HepG2 (cell line): ENCODE data around the gene EMID1. TPM values are rescaled to one million over a fixed set of nuclear protein-coding genes. Genes with fewer than 3 reads are reported as not detected.

ENCODE experiments used
- ATAC-seq: fragments of 200-7000 bp; cut with Tn5 transposase; 3 replicates; pipeline ENCODE4 v1.9.1; 2020; ENCODE audit warnings: mild to moderate bottlenecking, moderate library complexity
- BruUV-seq: library from RNA; stranded (reverse); fragments of 400-500 nt; replicated peaks from 2 replicates; lab custom pipeline; 2021; lab: Mats Ljungman, UMichigan
- CTCF ChIA-PET: fragments of 300-600 bp; formaldehyde crosslinking; extraction: SDS; loops from one replicate; lab custom pipeline; 2021; ENCODE audit warnings: low total read pairs, inconsistent platforms, low intra/inter-chr PET ratio; lab: Yijun Ruan, JAX
- POLR2A ChIA-PET: fragments of 350-600 bp; sonication (Branson Sonifier 250); formaldehyde crosslinking; loops from one replicate; lab custom pipeline; 2020; ENCODE audit warnings: antibody characterized with exemption, inconsistent platforms; lab: Yijun Ruan, JAX
- DNase-seq: peaks from one replicate; pipeline ENCODE4 v3.0.0-alpha.2; 2015; ENCODE audit warnings: low spot score
- FAIRE-seq: peaks from 3 replicates; lab custom pipeline; 2011; peaks lifted over from hg19 to GRCh38; lab: Jason Lieb, UNC
- H2AFZ ChIP-seq: one replicate; pipeline ENCODE4 v1.6.1; 2011; ENCODE audit warnings: low read length, inconsistent platforms
- H3K27ac ChIP-seq: fragments of 300-600 bp; 3 replicates; pipeline ENCODE4 v1.8.0; 2011; ENCODE audit warnings: mixed run types, mild to moderate bottlenecking, mixed read lengths, low read length, inconsistent platforms; ENCODE audit not compliant: insufficient read depth; ENCODE audit errors: extremely low read length
- H3K27me3 ChIP-seq, 2 experiments: fragments of 200-600 bp in 1 of 2; 2 replicates in 1 of 2; 3 replicates in 1 of 2; pipeline versions ENCODE4 v1.6.0 to v1.8.0; 2011; ENCODE audit warnings: low read length in 2 of 2, mild to moderate bottlenecking in 2 of 2, moderate library complexity in 2 of 2, inconsistent platforms in 1 of 2; ENCODE audit not compliant: insufficient read depth in 2 of 2, control insufficient read depth in 1 of 2
- H3K36me3 ChIP-seq, 2 experiments: fragments of 200-600 bp in 1 of 2; replicated peaks in 1 of 2; 2 replicates in 1 of 2; 3 replicates in 1 of 2; pipeline versions ENCODE4 v1.5.1 to v1.8.0; 2011; ENCODE audit warnings: low read length in 2 of 2, inconsistent platforms in 1 of 2; ENCODE audit not compliant: insufficient read depth in 2 of 2, control insufficient read depth in 1 of 2
- H3K4me1 ChIP-seq: 2 replicates; pipeline ENCODE4 v1.5.1; 2012; ENCODE audit warnings: low read length, inconsistent platforms; ENCODE audit not compliant: insufficient read depth
- H3K4me2 ChIP-seq: 2 replicates; pipeline ENCODE4 v1.6.0; 2011; ENCODE audit warnings: low read depth, low read length, inconsistent platforms
- H3K4me3 ChIP-seq, 3 experiments: fragments of 200-600 bp in 1 of 3; sonication (generic), shearing (Covaris generic) in 1 of 3; replicated peaks in 1 of 3; 2 replicates each; pipeline ENCODE4 v1.5.1; 2011 to 2016; ENCODE audit warnings: low read length in 3 of 3, inconsistent platforms in 2 of 3, low read depth in 2 of 3, mild to moderate bottlenecking in 2 of 3, control low read depth in 1 of 3, mixed read lengths in 1 of 3; ENCODE audit not compliant: insufficient read depth in 1 of 3
- H3K79me2 ChIP-seq: one replicate; pipeline ENCODE4 v1.6.1; 2011; ENCODE audit warnings: low read length, inconsistent platforms; ENCODE audit not compliant: insufficient read depth
- H3K9ac ChIP-seq: 2 replicates; pipeline ENCODE4 v1.6.0; 2011; ENCODE audit warnings: mild to moderate bottlenecking, low read depth, low read length, inconsistent platforms; ENCODE audit not compliant: insufficient read depth
- H3K9me3 ChIP-seq: 2 replicates; pipeline ENCODE4 v1.5.1; 2012; ENCODE audit warnings: mild to moderate bottlenecking, low read length
- H4K20me1 ChIP-seq: 2 replicates; pipeline ENCODE4 v1.6.0; 2011; ENCODE audit warnings: inconsistent platforms, mild to moderate bottlenecking, low read length, moderate library complexity; ENCODE audit not compliant: insufficient read depth
- CSRNP1 ChIP-seq: sonication (generic); formaldehyde crosslinking; IDR thresholded peaks from 2 replicates; pipeline ENCODE4 v1.8.1; 2023; ENCODE audit warnings: mild to moderate bottlenecking, missing genetic modification reagents
- MAX ChIP-seq: IDR thresholded peaks from 2 replicates; pipeline ENCODE4 v1.6.1; 2012; ENCODE audit warnings: inconsistent platforms
- POLR2A ChIP-seq, 2 experiments: IDR thresholded peaks; 2 replicates each; pipeline ENCODE4 v1.6.1; 2011; ENCODE audit warnings: low read depth in 2 of 2, low read length in 2 of 2, mild to moderate bottlenecking in 1 of 2, moderate library complexity in 1 of 2; ENCODE audit not compliant: insufficient read depth in 1 of 2
- REPIN1 ChIP-seq: sonication (generic); formaldehyde crosslinking; IDR thresholded peaks from 2 replicates; pipeline ENCODE4 v1.8.0; 2022; ENCODE audit warnings: missing genetic modification reagents, low read depth, mild to moderate bottlenecking, borderline replicate concordance
- ZNF124 ChIP-seq: sonication (generic); formaldehyde crosslinking; IDR thresholded peaks from 2 replicates; pipeline ENCODE4 v1.4.0; 2020; ENCODE audit warnings: missing genetic modification reagents
- ZNF260 ChIP-seq: sonication (generic); formaldehyde crosslinking; IDR thresholded peaks from 2 replicates; pipeline ENCODE4 v1.4.0; 2020; ENCODE audit warnings: missing genetic modification reagents, low read depth, mild to moderate bottlenecking, borderline replicate concordance
- ZNF781 ChIP-seq: sonication (generic); formaldehyde crosslinking; IDR thresholded peaks from 2 replicates; pipeline ENCODE4 v1.5.1; 2020; ENCODE audit warnings: borderline replicate concordance, mild to moderate bottlenecking, missing genetic modification reagents; ENCODE audit errors: not compliant biosample characterization
- WGBS: methylation state at CpG from one replicate; pipeline ENCODE4 v1.1.6; 2017; ENCODE audit warnings: low lambda C conversion rate; 5-methylcytosine and 5-hydroxymethylcytosine counted together
- in situ Hi-C: cut with HindIII; loops from 2 replicates; pipeline ENCODE4 v1.10.0; 2017; ENCODE audit warnings: low pct_unique_long_range_greater_than_20kb; ENCODE audit not compliant: extremely low pct_ligation_motif_present
- intact Hi-C: fragments of 100-400 bp; cut with micrococcal nuclease; formaldehyde crosslinking; loops from one replicate; pipeline ENCODE4 v1.10.0; 2022; ENCODE audit not compliant: unreplicated experiment
- polyA plus RNA-seq, 8 experiments: library from polyadenylated mRNA; depleted of rRNA in 3 of 8; stranded (reverse) in 7 of 8; unstranded in 1 of 8; fragments of >200 nt; fragmentation: Illumina TruSeq in 4 of 8; extraction: Trizol in 4 of 8; gene quantifications; 2 replicates each; pipeline versions ENCODE4 v1.2.1 to v1.2.3, GENCODE V29; 2011 to 2016; ENCODE audit warnings: low read depth in 4 of 8, missing spikeins in 1 of 8, mixed read lengths in 1 of 8; ENCODE audit not compliant: insufficient read depth in 1 of 8
- total RNA-seq, 5 experiments: library from RNA; depleted of rRNA; stranded (reverse); fragments of >200 nt; fragmentation: Illumina TruSeq; extraction: Trizol; gene quantifications; 2 replicates each; pipeline ENCODE4 v1.2.3, GENCODE V29; 2016; ENCODE audit warnings: low read depth in 1 of 5

Gene EMID1
- total and polyA plus RNA-seq, 2 of the 13 experiments (the other 11 are each of a cell fraction or from before 2014, with no cell fraction given): 0.45 to 0.82 TPM

GRCh38 chr22:29269230-29269604, 63.5 kb downstream of the EMID1 start:
- TF ChIP-seq MAX (peak; percentile 2; the same call in 1 of the 2 replicates), ZNF781 (CRISPR knock-in tag) (peak; percentile 52), ZNF124 (CRISPR knock-in tag) (no peak), CSRNP1 (CRISPR knock-in tag) (0 out of 2 replicates have a peak, but pooled peaks have one; percentile 10), REPIN1 (CRISPR knock-in tag) (0 out of 2 replicates have a peak, but pooled peaks have one; percentile 5), POLR2A (IDR thresholded peaks at IDR 0.05; ENCODE audit: insufficient read depth in 1 of 2, low read depth in 2 of 2, low read length in 2 of 2) (peak in 1 of 2 experiments; percentile 8; a peak in 1 of 4 replicates), ZNF260 (CRISPR knock-in tag) (no peak)
- Histone ChIP-seq H3K9me3 (no peaks in the 10 kb centered on the region), H3K4me3 (peak overlapping the region; percentile 75 to 96 (median 93)), H3K36me3 (peaks cover 10 to 42% of the 10 kb centered on the region in 2 experiments), H3K4me2 (peak overlapping the region; percentile 90), H2AFZ (no peak overlapping the region), H3K27me3 (no peaks in the 10 kb centered on the region; a peak in 1 of 5 replicates), H3K9ac (peak overlapping the region; percentile 100), H4K20me1 (peaks cover 49% of the 10 kb centered on the region), H3K79me2 (peaks cover 83% of the 10 kb centered on the region), H3K27ac (peak overlapping the region; percentile 98), H3K4me1 (peaks cover 61% of the 10 kb centered on the region)
- no peak for ATAC-seq
- BruUV-seq: TSS peak; percentile 47
- ChIA-PET POLR2A (interaction anchor here (1.2 to 1.9 kb wide), 2 partner anchors 8 kb away, joined by 4 to 7 read pairs; no protein-coding TSS in a partner anchor), CTCF (no interaction called here)
- no peak for DNase-seq
- no peak for FAIRE-seq
- under 1% methylated on average over 14 of the region's 14 CpGs for WGBS
- in situ Hi-C loops (no loop called here), intact Hi-C loops (no loop called here)
